ENCODE data around the gene PADI4.
A peak's percentile ranks its signal among the peaks of the same experiment; 100 is the strongest.

PADI4 gene

GRCh38 chr1:17286646-17287045 is 21.4 kb upstream of the PADI4 start:
- ATAC-seq = no peak
- TF ChIP-seq ZC3H10 (CRISPR knock-in tag; IDR thresholded peaks at IDR 0.05) (no peak), CSDC2 (CRISPR knock-in tag; IDR thresholded peaks at IDR 0.05) (no peak), ZNF8 (CRISPR knock-in tag; IDR thresholded peaks at IDR 0.05) (no peak), SNAI2 (CRISPR knock-in tag; IDR thresholded peaks at IDR 0.05) (no peak), OSR1 (CRISPR knock-in tag; IDR thresholded peaks at IDR 0.05) (no peak), ISL1 (CRISPR knock-in tag; IDR thresholded peaks at IDR 0.05) (no peak), ESRRG (CRISPR knock-in tag; IDR thresholded peaks at IDR 0.05) (no peak), PPARA (CRISPR knock-in tag; IDR thresholded peaks at IDR 0.05; ENCODE audit: borderline replicate concordance) (no peak), TCF4 (CRISPR knock-in tag; IDR thresholded peaks at IDR 0.05; ENCODE audit: borderline replicate concordance) (no peak)
- TF ChIP-seq, protein P1, sequence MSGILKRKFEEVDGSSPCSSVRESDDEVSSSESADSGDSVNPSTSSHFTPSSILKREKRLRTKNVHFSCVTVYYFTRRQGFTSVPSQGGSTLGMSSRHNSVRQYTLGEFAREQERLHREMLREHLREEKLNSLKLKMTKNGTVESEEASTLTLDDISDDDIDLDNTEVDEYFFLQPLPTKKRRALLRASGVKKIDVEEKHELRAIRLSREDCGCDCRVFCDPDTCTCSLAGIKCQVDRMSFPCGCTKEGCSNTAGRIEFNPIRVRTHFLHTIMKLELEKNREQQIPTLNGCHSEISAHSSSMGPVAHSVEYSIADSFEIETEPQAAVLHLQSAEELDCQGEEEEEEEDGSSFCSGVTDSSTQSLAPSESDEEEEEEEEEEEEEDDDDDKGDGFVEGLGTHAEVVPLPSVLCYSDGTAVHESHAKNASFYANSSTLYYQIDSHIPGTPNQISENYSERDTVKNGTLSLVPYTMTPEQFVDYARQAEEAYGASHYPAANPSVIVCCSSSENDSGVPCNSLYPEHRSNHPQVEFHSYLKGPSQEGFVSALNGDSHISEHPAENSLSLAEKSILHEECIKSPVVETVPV (CRISPR knock-in tag; IDR thresholded peaks at IDR 0.05) = no peak
- TF ChIP-seq, protein P2, sequence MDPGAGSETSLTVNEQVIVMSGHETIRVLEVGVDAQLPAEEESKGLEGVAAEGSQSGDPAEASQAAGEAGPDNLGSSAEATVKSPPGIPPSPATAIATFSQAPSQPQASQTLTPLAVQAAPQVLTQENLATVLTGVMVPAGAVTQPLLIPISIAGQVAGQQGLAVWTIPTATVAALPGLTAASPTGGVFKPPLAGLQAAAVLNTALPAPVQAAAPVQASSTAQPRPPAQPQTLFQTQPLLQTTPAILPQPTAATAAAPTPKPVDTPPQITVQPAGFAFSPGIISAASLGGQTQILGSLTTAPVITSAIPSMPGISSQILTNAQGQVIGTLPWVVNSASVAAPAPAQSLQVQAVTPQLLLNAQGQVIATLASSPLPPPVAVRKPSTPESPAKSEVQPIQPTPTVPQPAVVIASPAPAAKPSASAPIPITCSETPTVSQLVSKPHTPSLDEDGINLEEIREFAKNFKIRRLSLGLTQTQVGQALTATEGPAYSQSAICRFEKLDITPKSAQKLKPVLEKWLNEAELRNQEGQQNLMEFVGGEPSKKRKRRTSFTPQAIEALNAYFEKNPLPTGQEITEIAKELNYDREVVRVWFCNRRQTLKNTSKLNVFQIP (CRISPR knock-in tag; IDR thresholded peaks at IDR 0.05; ENCODE audit: borderline replicate concordance, low read depth) = no peak

GRCh38 chr1:17287130-17287776 is 20.7 kb upstream of the PADI4 start:
- TF ChIP-seq ISL1 (CRISPR knock-in tag; IDR thresholded peaks at IDR 0.05) (no peak), ZC3H10 (CRISPR knock-in tag; IDR thresholded peaks at IDR 0.05) (no peak)
- TF ChIP-seq, protein P2 (CRISPR knock-in tag; IDR thresholded peaks at IDR 0.05; ENCODE audit: borderline replicate concordance, low read depth) = no peak
- TF ChIP-seq, protein P1 (CRISPR knock-in tag; IDR thresholded peaks at IDR 0.05) = no peak
- ATAC-seq = peak; percentile 46; the same call in 2 of the 3 replicates

DNA sequence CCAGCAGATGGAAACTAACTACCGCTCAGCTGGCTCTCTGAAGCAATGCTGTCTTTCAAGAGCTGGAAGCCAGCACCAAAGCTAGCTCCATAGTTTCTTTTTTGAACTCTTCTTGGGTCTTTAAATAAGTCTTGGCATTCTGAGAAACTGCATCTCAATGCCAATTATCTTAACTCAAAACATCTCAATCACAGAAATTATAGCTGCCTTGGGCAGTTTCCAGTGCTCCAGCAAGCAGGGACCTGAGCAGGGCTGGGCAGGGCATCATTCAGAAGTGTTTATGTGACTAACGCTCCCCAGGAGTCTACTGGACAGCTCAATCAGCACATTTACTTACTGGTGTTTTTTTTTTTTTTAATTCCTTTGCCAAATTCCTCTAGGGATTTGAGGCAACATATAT is 18.3 kb upstream of the PADI4 start:
- no peak; the same call in 2 of the 3 replicates for ATAC-seq
- TF ChIP-seq ISL1 (CRISPR knock-in tag; IDR thresholded peaks at IDR 0.05) (no peak), OSR1 (CRISPR knock-in tag; IDR thresholded peaks at IDR 0.05) (no peak), ESRRG (CRISPR knock-in tag; IDR thresholded peaks at IDR 0.05) (no peak), ZNF8 (CRISPR knock-in tag; IDR thresholded peaks at IDR 0.05) (no peak), ZC3H10 (CRISPR knock-in tag; IDR thresholded peaks at IDR 0.05) (no peak), ZNF70 (CRISPR knock-in tag; IDR thresholded peaks at IDR 0.05) (no peak), CSDC2 (CRISPR knock-in tag; IDR thresholded peaks at IDR 0.05) (no peak), RARB (CRISPR knock-in tag; IDR thresholded peaks at IDR 0.05) (no peak), ARNTL (CRISPR knock-in tag; IDR thresholded peaks at IDR 0.05; ENCODE audit: borderline replicate concordance, low read depth) (no peak), ZFP30 (CRISPR knock-in tag; IDR thresholded peaks at IDR 0.05) (no peak), ZNF565 (CRISPR knock-in tag; conservative IDR thresholded peaks at IDR 0.05; ENCODE audit: low read depth) (no peak), BACH2 (CRISPR knock-in tag; IDR thresholded peaks at IDR 0.05; ENCODE audit: borderline replicate concordance) (no peak), ZFP3 (CRISPR knock-in tag; IDR thresholded peaks at IDR 0.05) (no peak)
- TF ChIP-seq, protein P3, sequence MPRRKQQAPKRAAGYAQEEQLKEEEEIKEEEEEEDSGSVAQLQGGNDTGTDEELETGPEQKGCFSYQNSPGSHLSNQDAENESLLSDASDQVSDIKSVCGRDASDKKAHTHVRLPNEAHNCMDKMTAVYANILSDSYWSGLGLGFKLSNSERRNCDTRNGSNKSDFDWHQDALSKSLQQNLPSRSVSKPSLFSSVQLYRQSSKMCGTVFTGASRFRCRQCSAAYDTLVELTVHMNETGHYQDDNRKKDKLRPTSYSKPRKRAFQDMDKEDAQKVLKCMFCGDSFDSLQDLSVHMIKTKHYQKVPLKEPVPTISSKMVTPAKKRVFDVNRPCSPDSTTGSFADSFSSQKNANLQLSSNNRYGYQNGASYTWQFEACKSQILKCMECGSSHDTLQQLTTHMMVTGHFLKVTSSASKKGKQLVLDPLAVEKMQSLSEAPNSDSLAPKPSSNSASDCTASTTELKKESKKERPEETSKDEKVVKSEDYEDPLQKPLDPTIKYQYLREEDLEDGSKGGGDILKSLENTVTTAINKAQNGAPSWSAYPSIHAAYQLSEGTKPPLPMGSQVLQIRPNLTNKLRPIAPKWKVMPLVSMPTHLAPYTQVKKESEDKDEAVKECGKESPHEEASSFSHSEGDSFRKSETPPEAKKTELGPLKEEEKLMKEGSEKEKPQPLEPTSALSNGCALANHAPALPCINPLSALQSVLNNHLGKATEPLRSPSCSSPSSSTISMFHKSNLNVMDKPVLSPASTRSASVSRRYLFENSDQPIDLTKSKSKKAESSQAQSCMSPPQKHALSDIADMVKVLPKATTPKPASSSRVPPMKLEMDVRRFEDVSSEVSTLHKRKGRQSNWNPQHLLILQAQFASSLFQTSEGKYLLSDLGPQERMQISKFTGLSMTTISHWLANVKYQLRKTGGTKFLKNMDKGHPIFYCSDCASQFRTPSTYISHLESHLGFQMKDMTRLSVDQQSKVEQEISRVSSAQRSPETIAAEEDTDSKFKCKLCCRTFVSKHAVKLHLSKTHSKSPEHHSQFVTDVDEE (CRISPR knock-in tag; IDR thresholded peaks at IDR 0.05) = no peak

Measured in SK-N-SH treated with all-trans-retinoic acid at 6 μM for 48 hours (cell line).